B cell (primary cell): ENCODE measurements around the gene ATRNL1. TPM values are rescaled to one million over a fixed set of nuclear protein-coding genes. Genes with fewer than 3 reads are reported as not detected.

Source experiments
- ATAC-seq: fragments of 200-7000 bp; cut with Tn5 transposase; one replicate; pipeline ENCODE4 v1.10.0; 2021; ENCODE audit warnings: low read depth, mild to moderate bottlenecking, moderate number of reproducible peaks, moderate library complexity
- CTCF ChIA-PET: fragments of 350-600 bp; sonication (Branson Sonifier 250); formaldehyde crosslinking; loops from one replicate; lab custom pipeline; 2021; ENCODE audit warnings: antibody characterized with exemption, inconsistent platforms; lab: Charles Lee
- POLR2A ChIA-PET: fragments of 350-600 bp; sonication (Branson Sonifier 250); formaldehyde crosslinking; loops from one replicate; lab custom pipeline; 2021; ENCODE audit warnings: antibody characterized with exemption; lab: Charles Lee
- DNase-seq: peaks from one replicate; pipeline ENCODE4 v3.0.0; 2013
- H2AFZ ChIP-seq: 2 replicates; pipeline ENCODE4 v1.6.1; 2012; ENCODE audit warnings: mild to moderate bottlenecking, low read depth, low read length; ENCODE audit not compliant: insufficient read depth, poor library complexity, severe bottlenecking
- H3K27ac ChIP-seq, 2 donors: 1 replicate in 1 of 2; 2 replicates in 1 of 2; pipeline ENCODE4 v1.5.1; 2012 to 2013; ENCODE audit warnings: low read length in 2 of 2, mild to moderate bottlenecking in 2 of 2, moderate library complexity in 1 of 2
- H3K27me3 ChIP-seq, 4 experiments: fragments of 200-600 bp in 1 of 4; sonication (generic) in 1 of 4; replicated peaks in 1 of 4; 1 replicate in 2 of 4; 2 replicates in 2 of 4; pipeline versions ENCODE4 v1.6.1 to v1.7.0; 2013 to 2016; ENCODE audit warnings: low read length in 3 of 4, mild to moderate bottlenecking in 2 of 4, mixed read lengths in 1 of 4, moderate library complexity in 1 of 4; ENCODE audit not compliant: insufficient read depth in 4 of 4, control insufficient read depth in 3 of 4; ENCODE audit errors: control extremely low read depth in 1 of 4
- H3K36me3 ChIP-seq, 2 experiments: replicated peaks in 1 of 2; 1 replicate in 1 of 2; 2 replicates in 1 of 2; pipeline versions ENCODE4 v1.6.1 to v1.7.1; 2013; ENCODE audit warnings: low read length in 1 of 2; ENCODE audit not compliant: insufficient read depth in 2 of 2, control insufficient read depth in 1 of 2; ENCODE audit errors: control extremely low read depth in 1 of 2, extremely low read depth in 1 of 2
- H3K4me1 ChIP-seq, 2 donors: fragments of 200-600 bp in 1 of 2; sonication (generic) in 1 of 2; 1 replicate in 1 of 2; 2 replicates in 1 of 2; pipeline versions ENCODE4 v1.5.1 to v1.6.1; 2013 to 2017; ENCODE audit warnings: low read length in 2 of 2; ENCODE audit not compliant: control insufficient read depth in 2 of 2, insufficient read depth in 2 of 2
- H3K4me2 ChIP-seq: replicated peaks from 2 replicates; pipeline ENCODE3; 2012; ENCODE audit warnings: mild to moderate bottlenecking, low read depth, low read length; ENCODE audit not compliant: poor library complexity, severe bottlenecking
- H3K4me3 ChIP-seq, 5 experiments: fragments of 200-600 bp in 1 of 5; sonication (generic) in 1 of 5; 1 replicate in 3 of 5; 2 replicates in 2 of 5; pipeline versions ENCODE4 v1.5.1 to v1.7.0; 2011 to 2016; ENCODE audit warnings: low read length in 4 of 5, mild to moderate bottlenecking in 4 of 5, low read depth in 2 of 5, control low read depth in 1 of 5, moderate library complexity in 1 of 5; ENCODE audit not compliant: insufficient read depth in 1 of 5; ENCODE audit errors: control extremely low read depth in 1 of 5, extremely low read depth in 1 of 5
- H3K79me2 ChIP-seq: fragments of 200-600 bp; sonication (generic); one replicate; pipeline ENCODE4 v1.6.0; 2016; ENCODE audit warnings: low read length; ENCODE audit not compliant: control insufficient read depth, insufficient read depth
- H3K9ac ChIP-seq: fragments of 200-600 bp; sonication (generic); 2 replicates; pipeline ENCODE4 v1.6.1; 2017; ENCODE audit warnings: mild to moderate bottlenecking, low read length, moderate library complexity
- H3K9me3 ChIP-seq, 3 donors: one replicate each; pipeline versions ENCODE4 v1.6.1 to v1.7.1; 2013; ENCODE audit warnings: low read length in 2 of 3; ENCODE audit not compliant: control insufficient read depth in 2 of 3, insufficient read depth in 1 of 3; ENCODE audit errors: control extremely low read depth in 1 of 3
- H4K20me1 ChIP-seq: 2 replicates; pipeline ENCODE4 v1.6.0; 2012; ENCODE audit warnings: mild to moderate bottlenecking, low read length; ENCODE audit not compliant: insufficient read depth, control insufficient read depth, poor library complexity, severe bottlenecking
- H3K27ac Mint-ChIP-seq: one replicate; pipeline ENCODE4 v1.8.0; 2021; ENCODE audit warnings: mixed read lengths
- H3K27me3 Mint-ChIP-seq: one replicate; pipeline ENCODE4 v1.8.0; 2021; ENCODE audit warnings: mixed read lengths
- H3K4me1 Mint-ChIP-seq: one replicate; pipeline ENCODE4 v1.8.0; 2021; ENCODE audit warnings: mixed read lengths
- H3K4me3 Mint-ChIP-seq: one replicate; pipeline ENCODE4 v1.8.0; 2021; ENCODE audit warnings: mixed read lengths
- H3K9me3 Mint-ChIP-seq: one replicate; pipeline ENCODE4 v1.8.0; 2022; ENCODE audit warnings: mixed read lengths; ENCODE audit not compliant: insufficient read depth
- CTCF ChIP-seq: fragments of 200-600 bp; IDR thresholded peaks from one replicate; pipeline ENCODE4 v1.8.0; 2022; ENCODE audit warnings: antibody characterized with exemption, mild to moderate bottlenecking
- EZH2 ChIP-seq: IDR thresholded peaks from 2 replicates; pipeline ENCODE4 v1.6.1; 2012; ENCODE audit warnings: borderline replicate concordance, low read depth, mild to moderate bottlenecking, moderate library complexity, low read length; ENCODE audit not compliant: insufficient read depth, poor library complexity, severe bottlenecking
- WGBS: methylation state at CpG from one replicate; pipeline ENCODE4 v1.1.5; 2013; ENCODE audit warnings: missing lambda C conversion rate; ENCODE audit not compliant: insufficient coverage; 5-methylcytosine and 5-hydroxymethylcytosine counted together
- intact Hi-C: fragments of 100-400 bp; cut with micrococcal nuclease; formaldehyde crosslinking; loops from one replicate; pipeline ENCODE4 v1.10.0; 2022
- polyA plus RNA-seq: library from polyadenylated mRNA; depleted of rRNA; stranded (reverse); fragments of >200 nt; gene quantifications from 2 replicates; pipeline ENCODE4 v1.2.3, GENCODE V29; 2012
- total RNA-seq, 2 donors: library from RNA; stranded (reverse); fragments of 120-200 nt in 1 of 2; gene quantifications; 1 replicate in 1 of 2; 2 replicates in 1 of 2; pipeline versions ENCODE4 v1.2.3 to v1.2.4, GENCODE V29; 2013 to 2022

The ATRNL1 gene
- total and polyA plus RNA-seq, 2 donors (not counting 1 experiment from before 2014, with no cell fraction given): 0.24 to 2.2 TPM

- POLR2A ChIA-PET: no interaction called here
- TF ChIP-seq EZH2 (no peak), CTCF (no peak)
- ATAC-seq: no peak
- H3K4me1 Mint-ChIP-seq: no peaks in the 10 kb centered on the region
- 86% methylated on average over 8 of the region's 9 CpGs for WGBS
- no peaks in the 10 kb centered on the region for H3K36me3 ChIP-seq
- no peaks in the 10 kb centered on the region for H3K9me3 Mint-ChIP-seq
- no peak overlapping the region for H3K9ac ChIP-seq
- H4K20me1 ChIP-seq: no peaks in the 10 kb centered on the region
- no peaks in the 10 kb centered on the region for H3K4me1 ChIP-seq
- H3K27me3 ChIP-seq: no peaks in the 10 kb centered on the region
- no peak overlapping the region for H3K27ac Mint-ChIP-seq
- H3K4me3 ChIP-seq: no peak overlapping the region
- H3K4me2 ChIP-seq: no peak overlapping the region
- CTCF ChIA-PET: no interaction called here
- H3K79me2 ChIP-seq: no peaks in the 10 kb centered on the region
- H3K4me3 Mint-ChIP-seq: no peak overlapping the region
- no peak overlapping the region for H2AFZ ChIP-seq
- no peak for DNase-seq
- intact Hi-C loops: no loop called here
- no peaks in the 10 kb centered on the region for H3K27me3 Mint-ChIP-seq
- H3K27ac ChIP-seq: no peak overlapping the region
- no peaks in the 10 kb centered on the region for H3K9me3 ChIP-seq
Observed at GRCh38 chr10:115949282-115949844, 856.2 kb downstream of the ATRNL1 start.

GRCh38 chr10:115950320-115950719, 857.2 kb downstream of the ATRNL1 start:
- H3K27me3 Mint-ChIP-seq: no peaks in the 10 kb centered on the region
- no peaks in the 10 kb centered on the region for H3K9me3 Mint-ChIP-seq
- Histone ChIP-seq H3K27me3 (no peaks in the 10 kb centered on the region), H3K4me2 (no peak overlapping the region), H3K27ac (no peak overlapping the region), H3K4me3 (no peak overlapping the region), H3K79me2 (no peaks in the 10 kb centered on the region), H2AFZ (no peak overlapping the region), H3K36me3 (no peaks in the 10 kb centered on the region), H3K9ac (no peak overlapping the region), H4K20me1 (no peaks in the 10 kb centered on the region), H3K9me3 (no peaks in the 10 kb centered on the region), H3K4me1 (no peaks in the 10 kb centered on the region)
- no peak overlapping the region for H3K4me3 Mint-ChIP-seq
- 80% methylated on average over 1 of the region's 3 CpGs for WGBS
- no peak for ATAC-seq
- ChIA-PET POLR2A (no interaction called here), CTCF (no interaction called here)
- intact Hi-C loops: no loop called here
- no peak for DNase-seq
- no peaks in the 10 kb centered on the region for H3K4me1 Mint-ChIP-seq
- no peak overlapping the region for H3K27ac Mint-ChIP-seq
- TF ChIP-seq EZH2: no peak
- TF ChIP-seq CTCF: no peak
